ENCODE measurements around the gene SYNDIG1. TPM values are rescaled to one million over a fixed set of nuclear protein-coding genes. Genes with fewer than 3 reads are reported as not detected.

Gene SYNDIG1
- total RNA-seq, 2 experiments from 2014 or later: not detected

DNA sequence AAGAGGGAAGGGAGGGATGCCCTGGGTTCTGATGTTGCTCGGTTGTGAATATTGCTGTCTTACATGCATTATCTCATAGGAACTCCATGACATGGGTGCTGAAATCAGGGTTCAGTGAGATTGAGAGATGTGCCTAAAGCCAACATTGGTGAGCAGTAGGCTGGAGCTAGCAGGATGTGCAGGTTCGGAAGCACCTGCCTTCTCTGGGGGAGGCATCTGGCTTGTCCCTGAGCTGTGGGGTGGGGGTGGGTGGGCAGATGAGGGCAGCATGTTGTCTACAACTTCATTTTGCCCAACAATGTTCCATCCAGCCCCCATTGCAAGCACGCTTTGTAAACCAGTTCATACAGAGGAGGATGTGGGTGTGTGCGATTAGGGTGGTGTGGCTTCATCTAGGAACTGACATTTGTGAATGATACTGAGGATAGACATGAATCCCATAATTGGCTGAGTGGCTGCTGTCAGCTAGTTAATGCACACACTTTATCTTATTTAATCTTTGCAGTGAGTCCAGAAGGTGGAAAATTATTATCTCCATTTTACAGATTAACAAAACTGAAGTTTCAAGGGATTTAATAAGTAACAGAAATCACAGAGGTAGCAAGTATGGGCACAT is 119.4 kb downstream of the SYNDIG1 start:
- ATAC-seq (ENCODE audit: poor library complexity) (no peak), DNase-seq (no peak)
- TF ChIP-seq, protein P1, sequence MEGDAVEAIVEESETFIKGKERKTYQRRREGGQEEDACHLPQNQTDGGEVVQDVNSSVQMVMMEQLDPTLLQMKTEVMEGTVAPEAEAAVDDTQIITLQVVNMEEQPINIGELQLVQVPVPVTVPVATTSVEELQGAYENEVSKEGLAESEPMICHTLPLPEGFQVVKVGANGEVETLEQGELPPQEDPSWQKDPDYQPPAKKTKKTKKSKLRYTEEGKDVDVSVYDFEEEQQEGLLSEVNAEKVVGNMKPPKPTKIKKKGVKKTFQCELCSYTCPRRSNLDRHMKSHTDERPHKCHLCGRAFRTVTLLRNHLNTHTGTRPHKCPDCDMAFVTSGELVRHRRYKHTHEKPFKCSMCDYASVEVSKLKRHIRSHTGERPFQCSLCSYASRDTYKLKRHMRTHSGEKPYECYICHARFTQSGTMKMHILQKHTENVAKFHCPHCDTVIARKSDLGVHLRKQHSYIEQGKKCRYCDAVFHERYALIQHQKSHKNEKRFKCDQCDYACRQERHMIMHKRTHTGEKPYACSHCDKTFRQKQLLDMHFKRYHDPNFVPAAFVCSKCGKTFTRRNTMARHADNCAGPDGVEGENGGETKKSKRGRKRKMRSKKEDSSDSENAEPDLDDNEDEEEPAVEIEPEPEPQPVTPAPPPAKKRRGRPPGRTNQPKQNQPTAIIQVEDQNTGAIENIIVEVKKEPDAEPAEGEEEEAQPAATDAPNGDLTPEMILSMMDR (IDR thresholded peaks at IDR 0.05): no peak
- no peak overlapping the region for H3K4me3 Mint-ChIP-seq
- H3K27ac Mint-ChIP-seq: no peak overlapping the region
- Histone ChIP-seq H3K9me3 (ENCODE audit: control insufficient read depth in 1 of 2, insufficient read depth in 1 of 2, low read length in 2 of 2) (no peaks in the 10 kb centered on the region), H3K36me3 (ENCODE audit: insufficient read depth, low read length) (no peaks in the 10 kb centered on the region), H3K27me3 (ENCODE audit: control insufficient read depth in 1 of 2, insufficient read depth in 2 of 2, low read length in 2 of 2) (no peaks in the 10 kb centered on the region), H3K4me3 (ENCODE audit: low read length) (no peak overlapping the region), H3K4me1 (ENCODE audit: insufficient read depth, low read length) (no peaks in the 10 kb centered on the region), H3K27ac (ENCODE audit: low read depth in 1 of 2, low read length in 2 of 2) (no peak overlapping the region)
- H3K9me3 Mint-ChIP-seq: no peaks in the 10 kb centered on the region
- H3K27me3 Mint-ChIP-seq: no peaks in the 10 kb centered on the region
- intact Hi-C loops (cut with DNase I, micrococcal nuclease): no loop called here
- no peaks in the 10 kb centered on the region for H3K36me3 Mint-ChIP-seq (ENCODE audit: low read depth)
- POLR2A ChIA-PET: no interaction called here
- CTCF ChIA-PET: no interaction called here
- no peaks in the 10 kb centered on the region for H3K4me1 Mint-ChIP-seq (ENCODE audit: low read depth)

DNA sequence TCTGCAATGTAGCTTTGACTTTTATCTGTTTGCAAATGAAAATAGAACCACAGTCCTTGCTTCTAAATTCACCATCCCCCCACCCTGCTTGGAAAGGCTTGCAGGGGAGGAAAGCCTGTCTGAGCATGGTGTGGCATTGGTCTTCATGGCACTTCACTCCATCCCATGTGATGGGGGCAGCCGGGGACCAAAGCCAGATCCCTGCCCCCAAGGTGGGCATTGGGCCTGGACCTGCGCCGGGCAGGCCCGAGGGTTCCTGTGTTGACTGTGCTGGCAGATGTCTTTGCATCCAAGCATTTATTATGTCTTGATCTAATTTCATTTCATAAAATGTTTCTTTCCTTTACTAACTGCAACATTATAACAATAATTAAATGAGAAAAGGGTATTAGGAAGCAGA is 120.0 kb downstream of the SYNDIG1 start:
- DNase-seq: no peak
- no peak for ATAC-seq (ENCODE audit: poor library complexity)
- Mint-ChIP-seq H3K4me1 (ENCODE audit: low read depth) (no peaks in the 10 kb centered on the region), H3K27ac (no peak overlapping the region), H3K36me3 (ENCODE audit: low read depth) (no peaks in the 10 kb centered on the region), H3K4me3 (no peak overlapping the region), H3K27me3 (no peaks in the 10 kb centered on the region), H3K9me3 (no peaks in the 10 kb centered on the region)
- no peaks in the 10 kb centered on the region for H3K36me3 ChIP-seq (ENCODE audit: insufficient read depth, low read length)
- intact Hi-C loops (cut with DNase I, micrococcal nuclease): no loop called here
- H3K4me3 ChIP-seq (ENCODE audit: low read length): no peak overlapping the region
- no peaks in the 10 kb centered on the region for H3K9me3 ChIP-seq (ENCODE audit: control insufficient read depth in 1 of 2, insufficient read depth in 1 of 2, low read length in 2 of 2)
- TF ChIP-seq, protein P1 (IDR thresholded peaks at IDR 0.05): no peak
- no peaks in the 10 kb centered on the region for H3K4me1 ChIP-seq (ENCODE audit: insufficient read depth, low read length)
- H3K27me3 ChIP-seq (ENCODE audit: control insufficient read depth in 1 of 2, insufficient read depth in 2 of 2, low read length in 2 of 2): no peaks in the 10 kb centered on the region
- POLR2A ChIA-PET: no interaction called here
- no peak overlapping the region for H3K27ac ChIP-seq (ENCODE audit: low read depth in 1 of 2, low read length in 2 of 2)
- CTCF ChIA-PET: no interaction called here

DNA sequence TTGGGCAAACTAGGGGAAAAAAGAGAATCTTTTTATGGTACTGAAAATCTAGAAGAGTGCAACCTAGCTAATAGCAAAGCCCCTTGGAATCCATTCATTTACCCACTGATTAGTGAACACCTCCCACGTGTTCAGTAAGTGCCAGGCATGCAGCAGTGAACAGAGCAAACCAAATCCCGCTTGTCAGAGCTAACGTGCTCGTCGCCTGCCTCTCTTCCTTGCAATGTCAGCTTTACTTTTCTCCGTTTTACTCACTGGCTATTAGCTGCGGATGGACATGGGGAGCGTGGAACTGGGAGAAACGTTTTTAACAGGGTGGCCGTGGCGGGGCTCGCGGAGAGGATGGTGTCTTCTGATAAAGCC is 120.4 kb downstream of the SYNDIG1 start:
- H3K4me1 Mint-ChIP-seq (ENCODE audit: low read depth): no peaks in the 10 kb centered on the region
- no peaks in the 10 kb centered on the region for H3K36me3 Mint-ChIP-seq (ENCODE audit: low read depth)
- Histone ChIP-seq H3K27me3 (ENCODE audit: control insufficient read depth in 1 of 2, insufficient read depth in 2 of 2, low read length in 2 of 2) (no peaks in the 10 kb centered on the region), H3K36me3 (ENCODE audit: insufficient read depth, low read length) (no peaks in the 10 kb centered on the region), H3K27ac (ENCODE audit: low read depth in 1 of 2, low read length in 2 of 2) (no peak overlapping the region), H3K4me1 (ENCODE audit: insufficient read depth, low read length) (no peaks in the 10 kb centered on the region), H3K9me3 (ENCODE audit: control insufficient read depth in 1 of 2, insufficient read depth in 1 of 2, low read length in 2 of 2) (no peaks in the 10 kb centered on the region), H3K4me3 (ENCODE audit: low read length) (no peak overlapping the region)
- intact Hi-C loops (cut with DNase I, micrococcal nuclease): no loop called here
- POLR2A ChIA-PET: no interaction called here
- no peaks in the 10 kb centered on the region for H3K9me3 Mint-ChIP-seq
- ATAC-seq (ENCODE audit: poor library complexity) (no peak), DNase-seq (no peak)
- CTCF ChIA-PET: no interaction called here
- H3K27me3 Mint-ChIP-seq: no peaks in the 10 kb centered on the region
- H3K27ac Mint-ChIP-seq: no peak overlapping the region
- no peak overlapping the region for H3K4me3 Mint-ChIP-seq
- TF ChIP-seq, protein P1 (IDR thresholded peaks at IDR 0.05): no peak
